ENCODE results near the gene EFNA1.
A peak's percentile ranks its signal among the peaks of the same experiment; 100 is the strongest.

The EFNA1 gene

GRCh38 chr1:155169541-155169940, 41.9 kb downstream of the EFNA1 start:
- H3K4me3 ChIP-seq (ENCODE audit: low read length), result no peak overlapping the region
- DNase-seq (ENCODE audit: low read depth), result no peak
- TF ChIP-seq CTCF (conservative IDR thresholded peaks at IDR 0.05; ENCODE audit: low read depth, low read length), result no peak

- TF ChIP-seq CTCF (conservative IDR thresholded peaks at IDR 0.05; ENCODE audit: low read depth, low read length), result no peak
- no peak for DNase-seq (ENCODE audit: low read depth)
- H3K4me3 ChIP-seq (ENCODE audit: low read length), result no peak overlapping the region
Observed at GRCh38 chr1:155170101-155170785, 42.6 kb downstream of the EFNA1 start.

GRCh38 chr1:155170806-155171205, 43.1 kb downstream of the EFNA1 start:
- no peak for DNase-seq (ENCODE audit: low read depth)
- TF ChIP-seq CTCF (conservative IDR thresholded peaks at IDR 0.05; ENCODE audit: low read depth, low read length), result no peak
- no peak overlapping the region for H3K4me3 ChIP-seq (ENCODE audit: low read length)

GRCh38 chr1:155171836-155172731, 44.4 kb downstream of the EFNA1 start:
- no peak for TF ChIP-seq CTCF (conservative IDR thresholded peaks at IDR 0.05; ENCODE audit: low read depth, low read length)
- no peak for DNase-seq (ENCODE audit: low read depth)
- H3K4me3 ChIP-seq (ENCODE audit: low read length), result peak overlapping the region; percentile 96

GRCh38 chr1:155172732-155173477, 45.2 kb downstream of the EFNA1 start, which contains the start of gene KRTCAP2:
TSS of gene KRTCAP2 (minus strand) at chr1:155173304. CDS start at chr1:155173224, 80 bp downstream.
- TF ChIP-seq CTCF (conservative IDR thresholded peaks at IDR 0.05; ENCODE audit: low read depth, low read length), result peak; percentile 94
- peak within 1 kb of the TSS; percentile 96 for H3K4me3 ChIP-seq (ENCODE audit: low read length)
- DNase-seq (ENCODE audit: low read depth), result peak; percentile 75

GRCh38 chr1:155173478-155174323, 46.0 kb downstream of the EFNA1 start, which contains the start of gene TRIM46:
TSS of gene TRIM46 (plus strand) at chr1:155173849. CDS start at chr1:155173967, 118 bp downstream.
- DNase-seq (ENCODE audit: low read depth), result no peak
- no peak for TF ChIP-seq CTCF (conservative IDR thresholded peaks at IDR 0.05; ENCODE audit: low read depth, low read length)
- H3K4me3 ChIP-seq (ENCODE audit: low read length), result peak within 1 kb of the TSS; percentile 96
